A549 (cell line): ENCODE data around the gene SPATA2L.

Experiments used
- ZNF302 ChIP-seq: fragments of 250-450 bp; sonication (Bioruptor Pico); IDR thresholded peaks from 2 replicates; pipeline ENCODE4 v1.9.0; 2021; ENCODE audit warnings: inconsistent platforms, mild to moderate bottlenecking, moderate library complexity
- TF ChIP-seq, protein P1 (sequence below): fragments of >200 bp; sonication (Bioruptor Twin); formaldehyde crosslinking; IDR thresholded peaks from 3 replicates; pipeline ENCODE4 v1.5.1; 2016

DNA sequence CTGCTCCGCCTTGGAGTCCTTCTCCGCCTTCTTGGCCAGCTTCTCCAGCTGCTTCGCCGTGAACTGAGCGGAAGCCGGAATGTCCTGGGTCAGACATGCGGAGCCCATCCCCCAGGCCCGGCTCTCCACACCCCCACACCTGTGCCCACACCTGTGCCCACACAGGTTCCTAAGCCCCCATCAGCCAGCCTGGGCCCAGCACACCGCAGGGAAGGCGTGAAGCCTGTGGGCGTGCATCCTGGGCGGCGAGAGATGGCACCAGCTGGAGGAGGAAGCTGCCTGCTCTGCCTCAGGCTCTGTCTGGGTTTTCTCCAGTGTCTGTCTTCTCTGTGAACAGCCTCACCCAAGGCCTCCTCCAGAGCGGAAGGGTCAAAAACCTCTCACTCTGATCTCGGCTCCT, 49.9 kb downstream of the SPATA2L start:
- no peak for TF ChIP-seq ZNF302 (CRISPR knock-in tag)
- TF ChIP-seq, protein P1, sequence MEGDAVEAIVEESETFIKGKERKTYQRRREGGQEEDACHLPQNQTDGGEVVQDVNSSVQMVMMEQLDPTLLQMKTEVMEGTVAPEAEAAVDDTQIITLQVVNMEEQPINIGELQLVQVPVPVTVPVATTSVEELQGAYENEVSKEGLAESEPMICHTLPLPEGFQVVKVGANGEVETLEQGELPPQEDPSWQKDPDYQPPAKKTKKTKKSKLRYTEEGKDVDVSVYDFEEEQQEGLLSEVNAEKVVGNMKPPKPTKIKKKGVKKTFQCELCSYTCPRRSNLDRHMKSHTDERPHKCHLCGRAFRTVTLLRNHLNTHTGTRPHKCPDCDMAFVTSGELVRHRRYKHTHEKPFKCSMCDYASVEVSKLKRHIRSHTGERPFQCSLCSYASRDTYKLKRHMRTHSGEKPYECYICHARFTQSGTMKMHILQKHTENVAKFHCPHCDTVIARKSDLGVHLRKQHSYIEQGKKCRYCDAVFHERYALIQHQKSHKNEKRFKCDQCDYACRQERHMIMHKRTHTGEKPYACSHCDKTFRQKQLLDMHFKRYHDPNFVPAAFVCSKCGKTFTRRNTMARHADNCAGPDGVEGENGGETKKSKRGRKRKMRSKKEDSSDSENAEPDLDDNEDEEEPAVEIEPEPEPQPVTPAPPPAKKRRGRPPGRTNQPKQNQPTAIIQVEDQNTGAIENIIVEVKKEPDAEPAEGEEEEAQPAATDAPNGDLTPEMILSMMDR = no peak
